HEK293 (cell line): ENCODE data around the gene ZNF595.
A peak's percentile ranks its signal among the peaks of the same experiment; 100 is the strongest.

ENCODE experiments used
- FEZF1 ChIP-seq: fragments of 450-650 bp; formaldehyde crosslinking; IDR thresholded peaks from 2 replicates; pipeline ENCODE4 v1.5.1; 2016; ENCODE audit warnings: missing biosample characterization, missing genetic modification characterization
- GLI2 ChIP-seq: fragments of 450-650 bp; formaldehyde crosslinking; IDR thresholded peaks from 2 replicates; pipeline ENCODE4; 2017; ENCODE audit warnings: missing biosample characterization, missing genetic modification characterization, low read depth, borderline replicate concordance
- GLI4 ChIP-seq: fragments of 450-650 bp; formaldehyde crosslinking; IDR thresholded peaks from 2 replicates; pipeline ENCODE4 v1.5.1; 2016; ENCODE audit warnings: missing biosample characterization, missing genetic modification characterization
- GLIS2 ChIP-seq: fragments of 450-650 bp; formaldehyde crosslinking; IDR thresholded peaks from 2 replicates; pipeline ENCODE4 v1.5.1; 2016; ENCODE audit warnings: missing biosample characterization, missing genetic modification characterization
- INSM2 ChIP-seq: fragments of 450-650 bp; formaldehyde crosslinking; IDR thresholded peaks from 2 replicates; pipeline ENCODE4 v1.5.1; 2016; ENCODE audit warnings: missing biosample characterization, missing genetic modification characterization
- KLF10 ChIP-seq: fragments of 450-650 bp; IDR thresholded peaks from 2 replicates; pipeline ENCODE4 v1.5.1; 2018; ENCODE audit warnings: missing biosample characterization, mild to moderate bottlenecking, missing genetic modification characterization
- KLF16 ChIP-seq: fragments of 450-650 bp; formaldehyde crosslinking; IDR thresholded peaks from 2 replicates; pipeline ENCODE4 v1.5.1; 2017; ENCODE audit warnings: missing biosample characterization, missing genetic modification characterization
- MYNN ChIP-seq: fragments of 450-650 bp; formaldehyde crosslinking; IDR thresholded peaks from 2 replicates; pipeline ENCODE4 v1.5.1; 2016; ENCODE audit warnings: missing biosample characterization, missing genetic modification characterization, borderline replicate concordance
- PBX3 ChIP-seq: sonication (generic); formaldehyde crosslinking; IDR thresholded peaks from 2 replicates; pipeline ENCODE4 v1.8.1; 2022; ENCODE audit warnings: mild to moderate bottlenecking, moderate library complexity, missing genetic modification reagents
- PRDM1 ChIP-seq: fragments of 450-650 bp; formaldehyde crosslinking; IDR thresholded peaks from 2 replicates; pipeline ENCODE4; 2016; ENCODE audit warnings: missing biosample characterization, missing genetic modification characterization
- SCRT2 ChIP-seq: fragments of 450-650 bp; formaldehyde crosslinking; IDR thresholded peaks from 2 replicates; pipeline ENCODE4 v1.5.1; 2016; ENCODE audit warnings: missing biosample characterization, missing genetic modification characterization
- SETDB1 ChIP-seq: IDR thresholded peaks from one replicate; pipeline ENCODE4 v1.6.1; 2017; ENCODE audit warnings: mild to moderate bottlenecking, low read length, moderate library complexity, mixed read lengths; ENCODE audit not compliant: insufficient read length
- SP2 ChIP-seq: fragments of 450-650 bp; formaldehyde crosslinking; IDR thresholded peaks from 2 replicates; pipeline ENCODE4 v1.5.1; 2016; ENCODE audit warnings: missing biosample characterization, missing genetic modification characterization
- YY2 ChIP-seq: fragments of 450-650 bp; formaldehyde crosslinking; IDR thresholded peaks from 2 replicates; pipeline ENCODE4 v1.5.1; 2016; ENCODE audit warnings: missing biosample characterization, missing genetic modification characterization
- ZBTB17 ChIP-seq: fragments of 450-650 bp; formaldehyde crosslinking; IDR thresholded peaks from 2 replicates; pipeline ENCODE4 v1.5.1; 2016; ENCODE audit warnings: missing biosample characterization, missing genetic modification characterization
- ZBTB8A ChIP-seq: fragments of 450-650 bp; formaldehyde crosslinking; IDR thresholded peaks from 2 replicates; pipeline ENCODE4 v1.5.1; 2016; ENCODE audit warnings: missing biosample characterization, missing genetic modification characterization
- ZFHX2 ChIP-seq: fragments of 450-650 bp; formaldehyde crosslinking; conservative IDR thresholded peaks from 2 replicates; pipeline ENCODE4 v1.5.1; 2016; ENCODE audit warnings: missing biosample characterization, missing genetic modification characterization
- ZFP37 ChIP-seq: fragments of 450-650 bp; formaldehyde crosslinking; IDR thresholded peaks from 2 replicates; pipeline ENCODE4 v1.5.1; 2016; ENCODE audit warnings: missing biosample characterization, missing genetic modification characterization
- ZNF121 ChIP-seq: fragments of 450-650 bp; formaldehyde crosslinking; IDR thresholded peaks from 2 replicates; pipeline ENCODE4 v1.5.1; 2016; ENCODE audit warnings: missing biosample characterization, missing genetic modification characterization
- ZNF148 ChIP-seq: fragments of 450-650 bp; formaldehyde crosslinking; IDR thresholded peaks from 2 replicates; pipeline ENCODE4 v1.5.0; 2017; ENCODE audit warnings: missing biosample characterization, missing genetic modification characterization, borderline replicate concordance
- ZNF174 ChIP-seq: fragments of 450-650 bp; formaldehyde crosslinking; IDR thresholded peaks from 2 replicates; pipeline ENCODE4 v1.5.0; 2017; ENCODE audit warnings: missing biosample characterization, mild to moderate bottlenecking, missing genetic modification characterization
- ZNF23 ChIP-seq: fragments of 450-650 bp; formaldehyde crosslinking; IDR thresholded peaks from 2 replicates; pipeline ENCODE4 v1.5.1; 2016; ENCODE audit warnings: missing biosample characterization, missing genetic modification characterization, borderline replicate concordance
- ZNF24 ChIP-seq: fragments of 450-650 bp; formaldehyde crosslinking; IDR thresholded peaks from 2 replicates; pipeline ENCODE4 v1.5.1; 2016; ENCODE audit warnings: missing biosample characterization, missing genetic modification characterization
- ZNF266 ChIP-seq: fragments of 450-650 bp; formaldehyde crosslinking; IDR thresholded peaks from 2 replicates; pipeline ENCODE4 v1.5.1; 2016; ENCODE audit warnings: missing biosample characterization, missing genetic modification characterization, low read depth
- ZNF324 ChIP-seq: fragments of 450-650 bp; formaldehyde crosslinking; IDR thresholded peaks from 2 replicates; pipeline ENCODE4 v1.5.1; 2016; ENCODE audit warnings: missing biosample characterization, missing genetic modification characterization
- ZNF335 ChIP-seq: fragments of 450-650 bp; formaldehyde crosslinking; conservative IDR thresholded peaks from 2 replicates; pipeline ENCODE4 v1.5.1; 2016; ENCODE audit warnings: missing biosample characterization, missing genetic modification characterization
- ZNF341 ChIP-seq: fragments of 450-650 bp; formaldehyde crosslinking; IDR thresholded peaks from 2 replicates; pipeline ENCODE4; 2016; ENCODE audit warnings: low read depth, missing biosample characterization, missing genetic modification characterization
- ZNF350 ChIP-seq: fragments of 450-650 bp; formaldehyde crosslinking; IDR thresholded peaks from 2 replicates; pipeline ENCODE4 v1.5.0; 2017; ENCODE audit warnings: missing biosample characterization, mild to moderate bottlenecking, missing genetic modification characterization
- ZNF394 ChIP-seq: fragments of 450-650 bp; formaldehyde crosslinking; IDR thresholded peaks from 2 replicates; pipeline ENCODE4 v1.5.1; 2016; ENCODE audit warnings: missing biosample characterization, missing genetic modification characterization, mild to moderate bottlenecking, moderate library complexity, borderline replicate concordance
- ZNF560 ChIP-seq: fragments of 450-650 bp; formaldehyde crosslinking; IDR thresholded peaks from 2 replicates; pipeline ENCODE4 v1.5.1; 2017; ENCODE audit warnings: missing biosample characterization, missing genetic modification characterization, borderline replicate concordance
- ZNF561 ChIP-seq: fragments of 450-650 bp; IDR thresholded peaks from 2 replicates; pipeline ENCODE4 v1.5.1; 2018; ENCODE audit warnings: missing biosample characterization, missing genetic modification characterization, borderline replicate concordance
- ZNF600 ChIP-seq: fragments of 450-650 bp; formaldehyde crosslinking; IDR thresholded peaks from 2 replicates; pipeline ENCODE4 v1.5.1; 2016; ENCODE audit warnings: missing biosample characterization, missing genetic modification characterization
- ZNF610 ChIP-seq: fragments of 450-650 bp; formaldehyde crosslinking; IDR thresholded peaks from 2 replicates; pipeline ENCODE4 v1.5.1; 2016; ENCODE audit warnings: missing biosample characterization, missing genetic modification characterization, borderline replicate concordance
- ZNF621 ChIP-seq: fragments of 450-650 bp; formaldehyde crosslinking; IDR thresholded peaks from 2 replicates; pipeline ENCODE4 v1.5.1; 2017; ENCODE audit warnings: missing biosample characterization, missing genetic modification characterization
- ZNF626 ChIP-seq: fragments of 450-650 bp; sonication (Bioruptor Pico); formaldehyde crosslinking; IDR thresholded peaks from 2 replicates; pipeline ENCODE4 v1.5.1; 2018; ENCODE audit warnings: missing biosample characterization, missing genetic modification characterization, inconsistent platforms
- ZNF654 ChIP-seq: fragments of 450-650 bp; formaldehyde crosslinking; IDR thresholded peaks from 2 replicates; pipeline ENCODE4 v1.5.1; 2016; ENCODE audit warnings: low read depth, missing biosample characterization, missing genetic modification characterization
- ZSCAN30 ChIP-seq: fragments of 450-650 bp; IDR thresholded peaks from 2 replicates; pipeline ENCODE4 v1.5.1; 2018; ENCODE audit warnings: missing biosample characterization, mild to moderate bottlenecking, missing genetic modification characterization, moderate library complexity

ZNF595 gene

GRCh38 chr4:124275-125081 is 71.4 kb downstream of the ZNF595 start, which contains the start of gene ZNF718 (continued):
- TF ChIP-seq ZNF621 (tag by site-specific recombination) (no peak), ZNF394 (tag by site-specific recombination) (no peak), ZNF174 (tag by site-specific recombination) (no peak), GLI4 (tag by site-specific recombination) (peak; percentile 20; the same call in 1 of the 2 replicates), INSM2 (tag by site-specific recombination) (peak; percentile 21; the same call in 1 of the 2 replicates), ZNF610 (tag by site-specific recombination) (peak; percentile 59; the same call in 1 of the 2 replicates), SETDB1 (peak; percentile 48), ZNF561 (peak; percentile 75; the same call in 1 of the 2 replicates), GLIS2 (tag by site-specific recombination) (peak; percentile 34; the same call in 1 of the 2 replicates), ZNF560 (no peak), FEZF1 (tag by site-specific recombination) (peak; percentile 76), ZNF335 (tag by site-specific recombination) (peak; percentile 78), ZNF350 (tag by site-specific recombination) (peak; percentile 96), ZBTB17 (tag by site-specific recombination) (peak; percentile 96), SP2 (peak; percentile 96), ZNF341 (peak; percentile 85), ZNF121 (tag by site-specific recombination) (no peak), ZNF626 (no peak), ZNF324 (tag by site-specific recombination) (0 out of 2 replicates have a peak, but pooled peaks have one; percentile 55), ZBTB8A (tag by site-specific recombination) (no peak; the same call in 1 of the 2 replicates), ZFP37 (tag by site-specific recombination) (no peak), YY2 (tag by site-specific recombination) (peak; percentile 77), KLF10 (tag by site-specific recombination) (peak; percentile 35; the same call in 1 of the 2 replicates), ZNF24 (tag by site-specific recombination) (no peak; the same call in 1 of the 2 replicates), ZFHX2 (peak; percentile 59; the same call in 1 of the 2 replicates), ZNF266 (tag by site-specific recombination) (no peak), KLF16 (tag by site-specific recombination) (0 out of 2 replicates have a peak, but pooled peaks have one; percentile 41), ZNF23 (no peak), GLI2 (tag by site-specific recombination) (no peak), ZNF148 (tag by site-specific recombination) (no peak), ZNF600 (tag by site-specific recombination) (peak; percentile 78; the same call in 1 of the 2 replicates), MYNN (no peak), PRDM1 (tag by site-specific recombination) (no peak), ZNF654 (tag by site-specific recombination) (no peak), ZSCAN30 (peak; percentile 46; the same call in 1 of the 2 replicates), SCRT2 (tag by site-specific recombination) (no peak), PBX3 (CRISPR knock-in tag) (peak; percentile 96)
